K562 (cell line): Measurements from ENCODE around the gene TUBE1. TPM values are rescaled to one million over a fixed set of nuclear protein-coding genes. Genes with fewer than 3 reads are reported as not detected.

Experiments
- ELF1 ChIP-seq: fragments of 200-800 bp; sonication (Bioruptor generic); IDR thresholded peaks from 2 replicates; pipeline ENCODE4 v1.6.1; 2016; ENCODE audit warnings: missing genetic modification characterization, missing compliant biosample characterization
- ID3 ChIP-seq, 2 experiments: fragments of 250-450 bp in 1 of 2; fragments of 450-650 bp in 1 of 2; sonication (Bioruptor Pico) in 1 of 2; IDR thresholded peaks; 2 replicates each; pipeline versions ENCODE4 v1.6.1 to v1.8.0; 2016 to 2021; ENCODE audit warnings: mild to moderate bottlenecking in 2 of 2, moderate library complexity in 2 of 2, missing compliant biosample characterization in 1 of 2, missing genetic modification characterization in 1 of 2
- NCOA4 ChIP-seq: fragments of 450-650 bp; IDR thresholded peaks from 2 replicates; pipeline ENCODE4 v1.6.1; 2018; ENCODE audit warnings: mild to moderate bottlenecking; ENCODE audit not compliant: partially characterized antibody
- NUFIP1 ChIP-seq: fragments of 450-650 bp; IDR thresholded peaks from 2 replicates; pipeline ENCODE4 v1.6.1; 2018; ENCODE audit not compliant: partially characterized antibody
- TCF7L2 ChIP-seq: fragments of 150-350 bp; IDR thresholded peaks from 2 replicates; pipeline ENCODE4 v1.6.1; 2016; ENCODE audit warnings: low read depth, mild to moderate bottlenecking, low read length, moderate library complexity
- TEAD2 ChIP-seq: fragments of 450-650 bp; IDR thresholded peaks from 2 replicates; pipeline ENCODE4 v1.6.1; 2016; ENCODE audit warnings: missing genetic modification characterization, control low read depth, missing compliant biosample characterization
- polyA plus RNA-seq, 8 experiments: library from polyadenylated mRNA; depleted of rRNA in 4 of 8; stranded (reverse) in 5 of 8; unstranded in 3 of 8; fragments of >200 nt; fragmentation: Nextera tagmentation in 2 of 8; fragmentation: Illumina TruSeq in 1 of 8; extraction: Ambion mirVana in 2 of 8; extraction: Trizol in 1 of 8; gene quantifications; 2 replicates each; pipeline versions ENCODE4 v1.2.1 to v1.2.3, GENCODE V29; 2011 to 2014; ENCODE audit warnings: inconsistent platforms in 1 of 8, missing spikeins in 1 of 8
- total RNA-seq, 7 experiments: library from RNA; depleted of rRNA in 6 of 7; stranded (reverse); fragments of >200 nt in 6 of 7; fragmentation: Illumina TruSeq in 2 of 7; extraction: Trizol in 2 of 7; gene quantifications; 2 replicates each; pipeline versions ENCODE4 v1.2.1 to v1.2.3, GENCODE V29; 2011 to 2021; ENCODE audit warnings: low replicate concordance in 1 of 7
- TF ChIP-seq, protein P1 (sequence below), 2 experiments: fragments of 450-650 bp in 1 of 2; sonication (generic) in 1 of 2; formaldehyde crosslinking in 1 of 2; IDR thresholded peaks; 2 replicates each; pipeline versions ENCODE4 v1.7.1 to v1.9.0; 2016 to 2022; ENCODE audit warnings: inconsistent platforms in 1 of 2, mild to moderate bottlenecking in 1 of 2, missing genetic modification reagents in 1 of 2

TUBE1 gene
- total and polyA plus RNA-seq, 9 of the 15 experiments (the other 6 are each of a cell fraction or from before 2014, with no cell fraction given): 18.9 to 58.4 (median 30.8) TPM

DNA sequence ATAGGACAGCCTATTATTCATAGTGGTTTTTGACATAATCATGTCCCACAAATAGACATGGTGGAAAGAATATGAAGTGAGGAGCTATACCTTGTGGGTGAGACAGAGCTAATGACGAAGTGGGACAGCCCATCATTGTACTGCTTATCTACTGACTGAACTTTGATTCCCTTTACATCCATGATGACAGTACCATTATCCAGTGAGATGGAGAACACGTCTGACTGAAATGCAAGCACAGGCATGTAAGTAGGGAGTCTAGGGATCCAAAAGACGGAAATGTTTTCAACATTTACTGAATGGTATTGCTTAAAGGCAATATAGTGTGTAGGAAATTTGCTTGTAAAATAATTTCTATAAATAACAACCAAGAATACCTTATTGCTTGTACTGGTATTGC is 43.6 kb upstream of the TUBE1 start (continued):
- TF ChIP-seq, protein P1, sequence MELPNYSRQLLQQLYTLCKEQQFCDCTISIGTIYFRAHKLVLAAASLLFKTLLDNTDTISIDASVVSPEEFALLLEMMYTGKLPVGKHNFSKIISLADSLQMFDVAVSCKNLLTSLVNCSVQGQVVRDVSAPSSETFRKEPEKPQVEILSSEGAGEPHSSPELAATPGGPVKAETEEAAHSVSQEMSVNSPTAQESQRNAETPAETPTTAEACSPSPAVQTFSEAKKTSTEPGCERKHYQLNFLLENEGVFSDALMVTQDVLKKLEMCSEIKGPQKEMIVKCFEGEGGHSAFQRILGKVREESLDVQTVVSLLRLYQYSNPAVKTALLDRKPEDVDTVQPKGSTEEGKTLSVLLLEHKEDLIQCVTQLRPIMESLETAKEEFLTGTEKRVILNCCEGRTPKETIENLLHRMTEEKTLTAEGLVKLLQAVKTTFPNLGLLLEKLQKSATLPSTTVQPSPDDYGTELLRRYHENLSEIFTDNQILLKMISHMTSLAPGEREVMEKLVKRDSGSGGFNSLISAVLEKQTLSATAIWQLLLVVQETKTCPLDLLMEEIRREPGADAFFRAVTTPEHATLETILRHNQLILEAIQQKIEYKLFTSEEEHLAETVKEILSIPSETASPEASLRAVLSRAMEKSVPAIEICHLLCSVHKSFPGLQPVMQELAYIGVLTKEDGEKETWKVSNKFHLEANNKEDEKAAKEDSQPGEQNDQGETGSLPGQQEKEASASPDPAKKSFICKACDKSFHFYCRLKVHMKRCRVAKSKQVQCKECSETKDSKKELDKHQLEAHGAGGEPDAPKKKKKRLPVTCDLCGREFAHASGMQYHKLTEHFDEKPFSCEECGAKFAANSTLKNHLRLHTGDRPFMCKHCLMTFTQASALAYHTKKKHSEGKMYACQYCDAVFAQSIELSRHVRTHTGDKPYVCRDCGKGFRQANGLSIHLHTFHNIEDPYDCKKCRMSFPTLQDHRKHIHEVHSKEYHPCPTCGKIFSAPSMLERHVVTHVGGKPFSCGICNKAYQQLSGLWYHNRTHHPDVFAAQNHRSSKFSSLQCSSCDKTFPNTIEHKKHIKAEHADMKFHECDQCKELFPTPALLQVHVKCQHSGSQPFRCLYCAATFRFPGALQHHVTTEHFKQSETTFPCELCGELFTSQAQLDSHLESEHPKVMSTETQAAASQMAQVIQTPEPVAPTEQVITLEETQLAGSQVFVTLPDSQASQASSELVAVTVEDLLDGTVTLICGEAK (IDR thresholded peaks at IDR 0.05): no peak
- TF ChIP-seq, protein P1 (CRISPR knock-in tag; IDR thresholded peaks at IDR 0.05): no peak
- TF ChIP-seq NCOA4 (no peak), TCF7L2 (no peak), ID3 (CRISPR knock-in tag; IDR thresholded peaks at IDR 0.05) (no peak), ID3 (tag; IDR thresholded peaks at IDR 0.05) (no peak), ELF1 (no peak), NUFIP1 (no peak), TEAD2 (tag) (no peak)
